ENCODE results near the gene BICC1.

The BICC1 gene

DNA sequence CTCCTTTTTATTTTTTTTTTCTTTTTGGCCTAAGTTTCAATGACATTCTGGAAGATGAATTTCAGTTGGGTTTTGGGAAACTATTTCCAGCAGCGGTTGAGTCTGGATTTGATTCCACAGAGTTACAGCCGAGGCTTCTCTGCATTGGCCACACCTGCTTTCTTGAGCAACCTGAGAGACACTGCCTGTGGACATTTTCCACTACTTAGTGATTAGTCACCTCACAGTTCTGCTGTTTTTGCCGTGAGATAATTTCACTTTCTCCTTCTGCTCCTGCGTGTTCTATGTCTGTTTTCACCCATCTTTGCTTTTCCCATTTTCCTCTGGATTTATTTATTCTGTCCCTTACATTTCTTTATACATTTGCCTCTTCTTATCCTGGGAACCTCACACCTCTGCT, 243.0 kb downstream of the BICC1 start:
- no peak for DNase-seq

DNA sequence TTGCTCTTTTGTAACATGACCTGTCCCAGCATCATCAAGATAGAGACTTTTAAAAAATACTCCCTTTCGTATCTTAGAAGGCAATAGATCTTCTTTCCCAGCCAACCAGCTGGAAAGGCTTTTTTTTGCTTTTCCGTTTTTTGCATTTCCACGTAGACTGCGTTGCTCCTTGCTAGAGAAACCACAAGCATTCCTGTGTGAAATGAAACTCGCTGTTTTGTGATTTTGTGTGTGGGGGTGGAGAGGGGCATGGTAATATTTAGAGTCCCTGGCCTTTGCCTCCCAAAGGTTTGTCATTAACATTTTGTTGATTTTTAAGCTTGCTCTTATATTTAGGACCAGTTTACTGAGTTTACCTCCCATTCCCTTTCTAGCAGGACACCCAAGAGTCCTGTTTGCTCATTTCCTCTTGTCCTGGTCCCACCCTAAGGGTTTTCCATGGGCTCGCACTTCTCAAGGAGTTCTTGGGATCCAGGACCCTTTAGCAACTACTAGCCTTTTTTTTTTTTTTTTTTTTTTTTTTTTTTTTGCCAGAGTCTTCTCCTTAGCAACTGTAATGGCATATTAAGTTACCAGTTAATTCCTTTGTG, 243.6 kb downstream of the BICC1 start:
- no peak for DNase-seq

DNA sequence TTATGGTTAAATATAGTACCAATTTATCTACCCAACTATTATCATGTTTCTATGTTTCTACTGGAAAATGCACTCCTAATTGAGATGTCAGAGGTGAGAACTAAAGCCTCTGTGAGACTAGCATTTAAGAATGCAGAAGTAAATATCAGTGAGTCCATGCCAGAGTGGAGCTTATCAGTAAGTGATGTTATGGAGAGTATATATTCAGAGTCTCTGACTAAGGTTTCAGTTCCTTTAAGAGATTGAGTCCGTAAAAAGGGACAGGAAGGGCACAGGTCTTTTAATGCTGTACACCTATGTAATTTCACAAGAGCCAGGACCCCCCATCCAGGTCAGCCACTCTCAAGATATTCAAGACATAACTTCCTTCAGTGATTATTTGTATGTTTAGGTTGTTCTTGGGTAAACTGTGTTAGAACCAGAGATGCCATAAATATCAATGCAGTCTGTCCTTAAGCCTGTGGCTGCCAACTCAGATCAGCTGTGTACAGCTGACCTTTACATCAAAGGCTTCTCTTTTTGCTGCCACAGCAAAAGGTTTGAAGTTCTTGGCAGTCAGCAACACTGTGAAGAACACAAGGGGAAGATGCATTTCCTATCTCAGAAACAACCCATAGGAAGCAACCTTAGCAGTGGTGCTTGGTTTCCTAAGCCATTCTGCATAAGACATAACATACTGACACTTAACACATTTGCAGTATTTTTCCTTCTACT, 244.8 kb downstream of the BICC1 start:
- no peak for DNase-seq

DNA sequence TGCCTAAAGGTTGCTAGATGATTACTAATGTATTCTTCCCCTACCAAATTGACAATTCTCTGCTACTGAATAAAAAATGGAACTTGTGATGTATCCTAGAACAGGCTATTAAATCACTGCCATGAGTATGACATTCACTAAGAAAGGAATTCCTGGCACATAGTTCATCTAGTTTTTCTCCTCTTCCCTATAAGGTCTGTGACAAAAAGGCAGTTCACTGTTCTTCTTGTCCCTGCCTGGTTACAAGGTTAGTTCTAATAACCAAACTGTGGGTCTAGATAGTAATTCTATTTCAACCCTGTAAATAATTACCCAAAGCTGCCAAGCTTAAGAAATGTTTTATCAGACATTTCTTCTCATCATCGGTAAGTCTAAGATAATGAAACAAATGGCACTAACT, 245.6 kb downstream of the BICC1 start:
- DNase-seq: no peak

DNA sequence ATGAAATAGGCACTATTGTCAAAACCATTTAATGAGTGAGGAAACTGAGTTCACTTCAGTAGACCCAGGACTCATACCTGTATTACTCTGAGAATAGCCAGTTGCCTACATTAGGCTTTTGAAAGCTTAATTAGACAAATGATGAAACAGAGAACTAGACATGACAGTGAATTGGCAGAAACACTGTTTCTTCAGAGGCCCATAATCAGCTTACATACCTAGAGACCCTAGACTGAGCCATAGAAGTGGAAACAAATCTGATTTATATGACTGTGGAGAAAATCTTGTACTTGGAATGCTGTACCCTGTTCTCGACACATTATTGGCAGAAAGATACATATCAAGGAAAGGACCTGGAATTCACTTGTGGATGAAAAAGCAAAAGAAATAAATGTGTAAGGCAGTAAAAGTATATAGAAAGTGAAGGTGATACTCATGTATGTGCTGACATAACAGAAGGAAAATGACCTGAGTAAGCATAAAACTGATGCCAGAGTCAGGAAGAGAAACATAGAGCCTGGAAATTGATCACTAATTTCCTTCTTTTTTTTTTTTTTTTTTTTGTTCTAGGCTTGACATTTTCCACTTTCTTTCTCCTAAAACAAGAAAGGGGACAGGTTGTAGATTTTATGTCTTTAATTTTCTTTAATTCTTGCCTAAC, 251.5 kb downstream of the BICC1 start:
- no peak for DNase-seq

DNA sequence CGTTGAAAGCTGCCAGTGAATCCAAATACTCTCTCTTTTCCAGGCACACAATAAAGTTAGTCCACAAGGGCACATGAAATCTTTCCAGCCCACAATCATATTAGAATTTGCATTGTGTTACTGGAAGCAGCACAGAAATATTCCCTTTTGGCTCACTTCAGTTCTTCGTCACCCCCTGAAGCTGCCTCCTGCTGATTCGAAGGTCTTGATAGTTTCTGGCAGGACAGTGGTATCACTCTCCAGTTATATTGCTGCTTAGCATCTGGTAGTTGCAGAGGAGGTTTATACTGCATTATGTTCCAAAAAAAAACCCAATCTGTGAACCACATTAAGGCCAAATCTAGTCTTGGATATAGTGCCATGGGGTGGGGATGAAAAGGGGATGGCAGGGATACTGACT, 253.2 kb downstream of the BICC1 start:
- no peak for DNase-seq

DNA sequence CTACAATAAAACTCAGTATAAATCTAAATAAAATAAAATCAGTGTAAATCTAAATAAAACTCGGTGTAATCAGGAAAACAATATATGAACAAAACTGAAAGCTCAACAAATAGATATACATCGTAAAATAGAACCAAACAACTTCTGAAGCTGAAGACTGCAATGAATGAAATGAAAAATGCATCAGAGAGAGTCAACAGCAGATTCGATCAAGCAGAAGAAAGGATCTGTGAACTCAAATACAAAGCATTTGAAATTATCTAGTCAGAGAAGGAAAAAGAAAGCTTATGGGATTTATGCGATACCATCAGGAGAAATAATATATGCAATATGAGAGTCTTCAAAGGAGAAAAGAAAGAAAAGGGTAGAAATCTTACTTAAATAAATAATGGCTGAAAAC, 255.0 kb downstream of the BICC1 start:
- DNase-seq: no peak

DNA sequence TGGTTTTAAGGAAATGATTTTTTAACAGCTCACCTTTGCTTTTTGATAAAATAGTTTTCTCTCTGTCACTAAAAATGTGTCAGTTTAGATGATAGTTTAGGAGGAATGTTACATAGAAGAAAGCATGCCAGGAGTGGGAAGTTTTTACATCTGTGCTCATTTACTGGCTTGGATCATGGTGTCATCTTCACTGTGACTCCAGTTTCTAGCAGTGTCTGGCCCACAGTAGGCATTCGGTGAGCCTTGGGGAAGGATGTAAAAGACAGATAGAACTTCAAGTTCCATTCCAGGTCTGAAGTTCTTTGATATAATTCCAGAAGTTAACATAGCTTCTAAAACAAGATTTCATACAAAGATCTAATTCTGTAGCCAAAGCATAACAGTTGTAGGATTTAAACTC, 259.2 kb downstream of the BICC1 start:
- no peak for DNase-seq

DNA sequence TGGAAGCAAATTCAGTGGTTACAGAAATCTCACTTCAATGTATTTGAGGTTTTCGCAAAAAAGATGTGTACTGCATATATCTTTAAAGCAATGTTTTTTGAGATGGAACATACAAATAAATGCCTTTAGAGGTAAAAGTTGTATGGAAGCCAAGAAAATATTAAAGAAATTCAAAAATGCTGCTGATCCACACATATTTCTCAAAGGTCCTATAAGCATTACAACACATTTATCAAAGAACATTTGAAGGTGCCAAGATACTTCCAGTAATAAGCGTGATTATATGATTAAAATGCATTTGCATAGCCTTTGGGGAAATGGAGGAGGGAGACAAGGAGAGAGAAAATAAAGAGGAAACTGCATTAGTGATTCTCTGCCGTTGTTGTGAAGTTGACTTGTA, 260.1 kb downstream of the BICC1 start:
- no peak for DNase-seq

DNA sequence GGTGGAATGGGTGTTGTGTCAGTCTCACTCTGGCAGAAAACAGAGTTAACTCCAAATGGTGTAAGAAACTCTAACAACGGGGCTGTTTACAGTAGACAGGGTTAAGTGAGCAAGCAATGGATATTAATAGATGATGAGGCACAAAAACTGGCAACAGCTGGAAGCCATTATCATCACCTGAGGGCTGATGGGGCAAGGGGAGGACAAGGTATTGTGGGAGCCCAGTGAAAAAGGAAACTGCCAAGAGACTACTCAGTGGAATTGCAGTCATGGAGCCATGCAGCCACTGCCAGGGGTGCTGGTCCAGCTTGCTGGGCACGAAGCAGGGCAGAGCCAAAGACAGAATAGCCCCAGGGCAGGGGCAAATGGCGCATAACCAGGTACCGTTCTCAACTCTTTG, 260.7 kb downstream of the BICC1 start:
- no peak for DNase-seq

DNA sequence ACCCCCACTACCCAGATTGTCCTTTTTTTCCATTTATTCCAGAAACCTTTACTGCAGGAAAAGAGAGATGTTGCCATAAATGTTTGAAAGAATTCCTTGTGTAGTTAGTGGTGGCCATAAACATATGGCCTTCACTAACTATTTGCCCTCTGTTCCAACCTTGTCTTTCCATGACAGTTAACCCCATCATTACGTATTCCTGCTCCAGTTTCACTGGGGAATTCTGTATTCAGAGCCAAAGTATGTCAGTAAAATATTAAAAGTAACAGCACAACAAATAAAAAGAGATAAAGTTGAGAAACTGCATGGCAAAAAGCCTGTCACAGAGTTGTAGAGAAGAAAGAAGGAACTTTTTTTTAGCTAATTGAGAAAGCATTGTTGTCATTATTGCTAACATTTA, 261.3 kb downstream of the BICC1 start:
- DNase-seq: no peak

DNA sequence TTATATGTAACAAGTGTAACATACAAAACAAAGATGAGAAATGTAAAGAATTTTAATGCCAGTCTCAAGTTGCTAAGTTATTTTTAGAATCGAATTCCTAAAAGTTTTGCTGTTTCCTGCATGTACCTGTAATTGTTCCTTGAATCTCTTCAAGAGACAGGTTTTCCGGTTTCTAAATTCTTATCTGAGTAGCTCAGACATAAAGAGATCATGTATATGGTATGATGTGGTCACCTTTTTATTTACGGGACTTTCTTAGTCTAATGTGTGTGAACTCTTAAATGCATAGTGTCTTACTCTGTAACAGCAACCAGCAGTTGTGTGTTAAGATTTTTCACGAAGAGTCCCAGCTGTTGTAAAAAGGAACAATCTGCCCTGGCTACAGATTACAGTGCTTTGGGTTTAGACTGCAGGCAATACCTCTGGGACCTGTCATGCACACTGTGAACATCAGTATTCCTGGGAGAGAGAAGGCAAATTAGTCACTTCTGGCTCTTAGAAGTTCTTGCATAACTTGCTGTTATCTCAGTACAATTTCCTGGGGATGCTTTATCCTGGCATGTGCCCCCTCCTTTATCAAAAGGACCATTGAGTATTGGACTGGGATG, 263.4 kb downstream of the BICC1 start:
- no peak for DNase-seq

DNA sequence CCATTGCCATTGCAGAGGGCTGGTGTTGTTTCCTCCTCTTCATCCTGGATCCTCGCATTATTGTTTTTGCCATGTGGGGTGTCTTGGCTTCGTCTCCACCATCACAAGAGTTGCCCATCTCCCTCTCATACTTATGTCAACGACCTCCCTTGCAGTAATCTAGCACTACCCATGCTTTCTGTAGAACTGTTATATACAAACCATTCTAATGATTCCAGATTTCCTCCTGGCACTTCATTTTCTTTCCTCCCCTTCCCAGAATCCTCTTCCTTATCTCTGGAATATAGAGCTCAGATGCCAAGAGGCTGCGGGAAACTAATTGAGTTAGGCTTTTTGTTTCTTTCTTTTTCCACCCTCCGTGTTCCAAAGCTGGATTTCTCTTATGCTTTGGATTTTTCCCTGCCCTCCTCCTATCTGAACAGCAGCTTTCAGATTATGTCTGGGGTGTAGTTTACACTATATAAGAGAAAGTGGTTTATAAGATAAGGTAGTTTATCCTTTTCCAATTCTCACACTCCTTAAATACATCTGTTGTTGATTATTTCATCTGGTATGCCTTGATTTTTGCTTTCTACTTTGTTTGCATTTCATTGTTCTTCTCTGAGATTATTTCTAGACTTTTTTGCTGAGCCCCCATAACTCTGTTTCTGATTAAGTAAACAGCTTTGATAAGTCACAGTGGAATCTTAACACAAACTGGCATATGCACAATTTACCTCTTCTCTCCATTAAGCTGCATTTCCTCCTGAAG, 264.1 kb downstream of the BICC1 start:
- no peak for DNase-seq

DNA sequence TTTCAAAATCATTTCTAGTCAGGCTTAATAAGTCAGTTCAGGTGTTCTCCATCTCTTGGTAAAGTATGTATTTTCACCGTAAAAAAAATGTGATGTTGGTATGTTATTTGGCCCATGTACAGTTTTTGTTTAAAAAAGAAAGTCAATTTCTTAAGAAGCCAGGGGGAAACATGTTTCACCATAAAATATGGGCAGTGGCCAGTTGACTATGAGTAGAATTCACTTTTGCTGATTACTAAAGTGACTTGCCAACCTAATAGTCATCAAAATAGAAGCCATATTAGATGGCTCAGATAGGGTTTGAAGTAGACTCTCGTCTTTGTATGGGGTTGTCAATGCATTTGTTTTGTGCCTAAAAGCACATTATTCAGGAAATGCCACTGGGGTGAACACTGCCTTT, 266.3 kb downstream of the BICC1 start:
- DNase-seq: no peak

DNA sequence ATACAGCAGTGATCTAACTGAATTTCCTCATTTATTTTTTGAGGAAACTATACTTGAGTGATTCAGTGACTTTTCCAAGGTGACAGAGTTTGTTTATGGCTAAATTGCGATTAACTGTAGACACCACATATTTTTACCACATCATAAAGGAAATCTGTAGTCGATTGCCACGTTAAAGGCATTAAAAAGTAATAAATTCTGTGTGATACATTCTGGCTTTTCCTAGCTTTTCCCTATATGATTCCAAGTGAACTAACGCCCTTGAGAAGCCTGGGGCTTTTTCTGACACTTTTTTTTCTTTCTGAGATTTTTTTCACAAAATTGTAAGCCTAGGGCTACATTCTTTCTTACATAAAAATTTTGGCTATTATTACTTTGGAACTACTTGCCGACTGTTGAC, 266.9 kb downstream of the BICC1 start:
- DNase-seq: no peak

DNA sequence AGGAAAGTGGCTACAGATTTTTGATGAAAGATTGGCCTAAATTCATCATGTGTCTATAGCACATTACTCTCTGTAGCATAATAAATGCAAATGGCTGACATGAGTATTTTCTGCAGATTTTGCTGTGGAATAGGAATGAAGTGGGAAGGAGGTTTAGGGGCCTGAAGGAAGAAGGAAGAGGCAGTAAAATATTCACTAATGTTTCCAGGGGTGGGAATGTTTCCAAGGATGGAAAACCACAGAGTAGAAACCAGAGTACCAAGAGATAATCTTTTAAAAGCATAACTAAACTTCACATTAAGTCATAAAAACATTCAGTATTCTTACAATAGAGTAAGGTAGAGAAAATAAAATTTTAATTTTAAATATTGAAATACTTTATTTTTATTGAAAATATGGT, 267.8 kb downstream of the BICC1 start:
- no peak for DNase-seq

DNA sequence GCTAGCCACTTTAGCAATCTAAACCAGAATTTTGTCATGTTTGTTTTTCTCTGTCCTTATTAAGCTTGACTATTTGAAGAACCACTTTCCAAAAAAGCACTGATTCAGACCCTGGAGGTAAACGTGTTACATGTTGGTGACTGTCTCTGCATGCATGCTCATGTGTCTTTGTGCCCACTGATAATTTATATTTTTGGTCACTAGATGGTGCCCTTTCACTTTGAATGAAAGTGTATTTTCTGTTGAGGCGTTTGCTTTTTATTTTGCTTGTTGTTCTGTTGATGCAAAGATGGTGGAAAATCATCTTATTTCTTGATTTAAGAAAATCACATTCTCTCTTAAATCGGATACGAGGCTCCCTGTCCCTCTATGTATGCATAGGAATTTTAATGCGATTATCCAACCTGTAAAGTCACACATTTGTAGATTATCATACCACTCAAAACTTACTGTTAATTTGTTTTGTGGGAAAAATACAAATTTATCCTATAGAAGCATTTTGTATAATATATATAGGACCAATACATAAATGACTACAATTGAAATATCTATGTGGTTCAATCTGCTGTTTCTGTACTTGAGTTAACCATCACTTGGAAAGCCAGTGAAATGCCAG, 269.3 kb downstream of the BICC1 start:
- DNase-seq: peak in 1 of 2 donors; percentile 49

DNA sequence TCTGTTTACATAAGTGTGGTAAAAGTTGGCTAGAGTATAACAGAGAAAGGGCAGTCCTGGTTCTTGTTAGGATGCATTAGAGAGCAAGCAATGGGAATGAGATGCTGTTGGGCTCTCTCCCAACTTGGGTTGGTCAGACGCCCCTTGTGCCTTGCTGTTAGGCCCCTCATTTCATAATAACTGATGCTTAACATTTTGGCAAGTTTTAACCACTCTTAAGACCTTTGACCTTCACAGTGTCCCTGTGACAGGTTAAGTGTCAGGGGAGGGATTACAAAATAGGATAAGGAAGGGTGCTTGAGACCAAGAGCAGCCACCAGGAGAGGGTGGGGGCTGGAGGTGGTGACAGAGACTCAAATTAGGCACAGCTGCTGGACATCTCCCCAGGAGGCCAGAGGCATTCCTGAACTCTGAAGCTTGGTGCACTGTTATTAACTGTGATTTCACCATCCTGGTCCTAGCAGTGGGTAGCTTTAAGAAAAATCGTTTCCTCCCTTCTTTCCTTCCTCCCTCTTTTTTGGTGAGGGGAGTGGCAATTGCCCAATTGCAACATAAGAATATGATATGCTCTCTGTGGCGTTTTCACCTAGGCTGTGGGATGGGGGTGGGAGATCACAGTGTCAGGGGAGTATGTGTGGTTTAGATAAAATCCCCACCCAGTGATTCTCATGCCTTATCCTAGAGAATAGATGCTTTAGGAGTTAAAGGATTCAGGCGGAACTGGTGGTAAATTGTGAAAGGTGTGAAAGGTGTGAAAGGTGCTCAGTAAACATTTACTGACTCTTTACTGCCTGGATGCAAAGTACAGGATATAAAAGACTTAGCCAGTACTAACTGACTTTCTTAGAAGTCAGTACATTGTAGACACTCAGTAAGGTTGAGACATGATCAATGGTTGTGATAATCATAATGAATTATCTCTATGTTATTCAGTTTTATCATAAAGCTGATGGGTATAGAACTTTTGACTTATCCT, 270.5 kb downstream of the BICC1 start:
- DNase-seq: no peak

DNA sequence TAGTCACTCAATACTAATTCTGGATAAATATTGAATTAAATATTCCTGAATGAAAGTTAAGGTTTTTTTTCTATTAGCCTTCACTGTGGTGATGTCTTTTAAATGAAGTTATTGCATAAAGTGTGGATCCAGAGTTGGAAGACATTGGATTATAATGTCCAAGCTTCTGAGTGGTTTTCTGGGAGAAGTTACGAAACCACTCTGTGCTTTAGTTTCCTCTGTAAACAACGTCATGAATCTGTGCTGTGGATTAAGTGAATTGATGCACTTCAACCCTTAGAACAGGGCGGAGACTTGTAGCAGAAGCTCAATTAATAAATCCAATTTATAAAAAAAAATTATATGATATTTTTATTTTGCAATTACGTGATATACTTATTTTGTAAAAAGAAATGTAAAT, 271.7 kb downstream of the BICC1 start:
- no peak for DNase-seq

DNA sequence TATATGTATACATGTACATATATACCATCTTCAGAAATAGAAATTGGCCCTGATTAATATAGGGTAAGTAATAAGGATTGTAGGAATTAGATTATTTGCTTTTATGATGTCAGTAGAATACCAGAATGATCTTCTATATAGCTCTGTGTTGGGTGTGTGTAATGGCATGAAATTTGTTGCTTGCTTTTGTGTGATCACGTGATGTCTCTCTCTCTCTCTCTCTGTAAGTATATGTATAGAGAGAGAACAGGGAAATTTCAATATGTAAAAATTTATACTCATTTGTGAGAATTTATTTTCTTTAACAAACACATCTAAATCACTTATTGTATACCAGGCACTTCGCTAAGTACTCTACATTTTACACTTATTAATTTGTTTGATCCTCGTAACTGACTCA, 272.7 kb downstream of the BICC1 start:
- DNase-seq: no peak

DNA sequence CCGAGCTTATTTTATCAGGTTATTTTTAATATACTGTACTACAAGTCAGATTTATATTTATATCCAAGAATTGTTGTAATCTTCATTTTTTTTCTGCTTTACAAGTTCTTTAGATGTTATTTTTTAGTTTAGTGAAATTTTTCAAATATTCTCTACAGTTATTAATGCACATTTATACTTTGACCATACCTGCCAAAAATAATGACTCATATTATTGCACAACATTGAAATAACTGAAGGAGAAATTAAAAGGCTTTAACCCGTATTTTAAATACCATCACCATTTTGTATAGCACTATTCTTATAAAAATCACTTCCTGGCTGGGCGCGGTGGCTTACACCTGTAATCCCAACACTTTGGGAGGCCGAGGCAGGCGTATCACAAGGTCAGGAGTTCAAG, 278.5 kb downstream of the BICC1 start:
- no peak for DNase-seq

DNA sequence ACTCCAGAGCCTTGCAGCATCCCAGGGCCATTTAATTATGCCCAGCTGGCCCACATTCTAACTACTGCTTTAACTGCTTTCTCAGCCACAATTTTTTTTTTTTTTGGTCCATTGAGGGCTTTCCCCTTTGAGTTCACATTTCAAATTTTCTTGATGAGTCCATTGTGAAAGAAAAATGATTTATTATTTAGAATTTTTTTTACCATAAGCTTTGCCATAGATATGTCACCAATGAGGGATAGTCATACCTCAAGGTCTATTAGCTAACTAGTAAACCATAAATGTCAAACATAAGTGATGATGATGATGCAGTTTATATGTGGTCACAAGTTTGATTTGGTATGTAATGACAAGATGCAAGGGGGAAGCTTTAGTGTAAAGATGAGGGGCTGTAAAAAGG, 282.9 kb downstream of the BICC1 start:
- no peak for DNase-seq
